Ishikawa (cell line): ENCODE results near the gene UBAC2.

Source experiments
- CREB1 ChIP-seq: IDR thresholded peaks from 2 replicates; pipeline ENCODE4 v1.6.1; 2012; ENCODE audit warnings: low read depth
- EP300 ChIP-seq: IDR thresholded peaks from 2 replicates; pipeline ENCODE4 v1.6.1; 2012; ENCODE audit warnings: borderline replicate concordance
- RAD21 ChIP-seq: IDR thresholded peaks from 2 replicates; pipeline ENCODE4 v1.6.1; 2012; ENCODE audit warnings: low read depth
- REST ChIP-seq: IDR thresholded peaks from 2 replicates; pipeline ENCODE4 v1.6.1; 2012; ENCODE audit warnings: low read depth, mild to moderate bottlenecking
- YY1 ChIP-seq: IDR thresholded peaks from 2 replicates; pipeline ENCODE4 v1.6.1; 2012; ENCODE audit warnings: low read depth
- ZBTB7A ChIP-seq: IDR thresholded peaks from 2 replicates; pipeline ENCODE4 v1.6.1; 2012; ENCODE audit warnings: low read depth

GRCh38 chr13:99307648-99308339, 107.1 kb downstream of the UBAC2 start:
- TF ChIP-seq YY1 (no peak), CREB1 (no peak), RAD21 (no peak), ZBTB7A (no peak), REST (no peak), EP300 (no peak)
